ENCODE data around the gene APOL1.

DNA sequence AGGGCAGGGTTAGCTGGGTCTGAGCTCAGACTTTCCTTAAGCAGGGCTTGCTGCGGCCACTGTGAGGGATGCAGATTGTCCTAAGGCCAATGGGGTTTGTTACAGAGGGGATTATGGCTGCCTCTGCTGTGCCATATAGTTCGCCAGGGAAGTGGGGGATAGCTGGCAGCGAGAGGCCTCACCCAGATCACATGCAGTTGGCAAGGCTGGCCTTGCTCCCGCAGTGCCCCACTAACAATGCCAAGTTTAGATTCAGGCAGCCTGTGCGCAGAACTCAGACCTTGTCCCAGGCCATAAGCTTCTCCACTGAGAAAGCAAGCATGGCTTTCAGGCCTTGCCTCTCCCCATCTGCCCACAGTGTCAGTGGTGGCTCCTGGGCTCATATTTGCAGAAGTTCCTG lies 8.9 kb upstream of the APOL1 start:
- TF ChIP-seq CTCF (IDR thresholded peaks at IDR 0.05 in 4 of 5, conservative IDR thresholded peaks at IDR 0.05 in 1 of 5) (no peak), POLR2A (IDR thresholded peaks at IDR 0.05) (no peak)

All from gastrocnemius medialis (tissue), 4 donors.